GM19351 (cell line): ENCODE measurements around the gene UCP2.

Experiments used
- ATAC-seq: cut with Tn5 transposase; IDR thresholded peaks from one replicate; pipeline ENCODE4 v1.9.1; 2021; ENCODE audit warnings: mild to moderate bottlenecking, moderate library complexity; ENCODE audit not compliant: unreplicated experiment

UCP2 gene, protein sequence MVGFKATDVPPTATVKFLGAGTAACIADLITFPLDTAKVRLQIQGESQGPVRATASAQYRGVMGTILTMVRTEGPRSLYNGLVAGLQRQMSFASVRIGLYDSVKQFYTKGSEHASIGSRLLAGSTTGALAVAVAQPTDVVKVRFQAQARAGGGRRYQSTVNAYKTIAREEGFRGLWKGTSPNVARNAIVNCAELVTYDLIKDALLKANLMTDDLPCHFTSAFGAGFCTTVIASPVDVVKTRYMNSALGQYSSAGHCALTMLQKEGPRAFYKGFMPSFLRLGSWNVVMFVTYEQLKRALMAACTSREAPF

GRCh38 chr11:73982595-73982989, at the start of gene UCP2:
Gene UCP2 (minus strand): TSS chr11:73982843. CDS start chr11:73978378, 4,465 bp downstream.
- peak; percentile 47 for ATAC-seq

- no peak for ATAC-seq
These were observed 48.4 kb upstream of the UCP2 start for GRCh38 chr11:74030723-74031676.

DNA sequence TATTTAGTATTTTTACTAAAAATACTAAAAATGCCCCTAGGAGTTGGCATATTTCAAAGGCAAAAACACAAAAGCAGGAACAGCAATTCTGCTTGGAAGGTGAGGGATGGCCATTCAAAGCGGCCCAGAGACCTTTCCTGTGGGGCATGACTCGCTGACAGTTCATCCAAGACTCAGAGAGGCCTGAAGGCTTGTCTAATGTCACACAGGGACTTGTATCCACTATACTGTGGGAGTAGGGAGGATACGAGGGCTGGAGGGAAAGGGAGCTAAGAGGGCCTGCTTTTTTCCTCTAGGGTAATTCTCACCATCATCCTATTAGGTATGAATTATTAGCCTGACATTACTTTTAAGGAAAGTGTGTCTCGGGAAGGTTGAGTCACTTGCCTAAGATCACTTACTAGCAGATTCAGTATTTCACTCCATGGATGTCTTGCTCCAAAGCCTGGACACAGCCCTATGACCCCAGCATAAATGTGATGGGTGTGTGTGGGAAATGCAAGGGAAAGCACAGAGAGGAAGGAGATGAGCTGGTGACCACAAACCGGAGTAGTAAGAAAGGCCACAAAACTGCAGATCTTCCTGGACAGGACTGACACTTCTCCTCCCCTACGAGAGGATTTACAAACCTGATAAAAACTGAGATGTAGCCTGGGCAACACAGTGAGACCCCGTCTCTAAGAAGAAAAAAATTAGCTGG, 43.0 kb upstream of the UCP2 start:
- ATAC-seq, result no peak

- no peak for ATAC-seq
These were observed 41.8 kb upstream of the UCP2 start for GRCh38 chr11:74024261-74025029.

DNA sequence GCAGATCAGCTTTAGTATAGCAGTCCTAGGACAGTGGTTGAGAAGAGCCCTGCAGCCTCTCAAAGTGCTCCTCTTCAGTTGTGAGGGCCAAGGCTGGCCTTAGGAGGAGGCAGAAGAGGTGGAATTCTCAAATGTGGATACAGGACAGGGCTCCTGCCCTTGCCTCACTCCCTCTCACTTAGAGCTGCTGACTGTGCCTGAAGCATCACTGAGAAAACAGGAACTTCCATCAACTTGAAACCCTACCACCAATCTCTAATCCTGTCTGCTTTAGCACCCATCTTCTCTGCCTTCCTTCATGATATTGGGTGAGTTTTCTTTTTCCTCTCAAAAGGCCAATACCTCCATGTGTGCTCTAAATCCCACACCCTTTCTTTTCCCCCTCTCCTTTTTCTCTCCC, 40.6 kb upstream of the UCP2 start:
- no peak for ATAC-seq

GRCh38 chr11:74022546-74022945, 39.9 kb upstream of the UCP2 start:
- ATAC-seq, result no peak

DNA sequence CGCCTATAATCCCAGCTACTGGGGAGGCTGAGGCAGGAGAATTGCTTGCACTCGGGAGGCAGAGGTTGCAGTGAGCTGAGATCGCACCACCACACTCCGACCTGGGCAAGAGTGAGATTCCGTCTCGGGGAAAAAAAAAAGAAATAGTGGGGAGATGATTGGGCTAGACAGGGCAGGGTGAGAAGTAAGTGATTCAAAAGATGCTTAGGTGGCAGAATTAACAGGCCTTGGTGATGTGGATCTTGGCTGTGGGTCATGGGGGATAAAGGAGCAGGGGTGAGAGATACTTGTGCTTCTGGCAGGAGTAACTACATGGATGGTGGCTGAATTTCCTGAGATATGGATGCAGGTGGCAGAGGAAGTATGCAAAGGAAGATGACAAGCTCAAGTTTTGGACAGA, 39.4 kb upstream of the UCP2 start:
- ATAC-seq, result no peak

- peak; percentile 48 for ATAC-seq
These were observed 37.9 kb upstream of the UCP2 start for GRCh38 chr11:74020539-74020938.

GRCh38 chr11:74019860-74020259, 37.2 kb upstream of the UCP2 start:
- ATAC-seq, result no peak

GRCh38 chr11:74019104-74019738, 36.6 kb upstream of the UCP2 start:
- ATAC-seq, result no peak

- ATAC-seq, result no peak
These were observed 35.8 kb upstream of the UCP2 start for GRCh38 chr11:74018331-74019005.

DNA sequence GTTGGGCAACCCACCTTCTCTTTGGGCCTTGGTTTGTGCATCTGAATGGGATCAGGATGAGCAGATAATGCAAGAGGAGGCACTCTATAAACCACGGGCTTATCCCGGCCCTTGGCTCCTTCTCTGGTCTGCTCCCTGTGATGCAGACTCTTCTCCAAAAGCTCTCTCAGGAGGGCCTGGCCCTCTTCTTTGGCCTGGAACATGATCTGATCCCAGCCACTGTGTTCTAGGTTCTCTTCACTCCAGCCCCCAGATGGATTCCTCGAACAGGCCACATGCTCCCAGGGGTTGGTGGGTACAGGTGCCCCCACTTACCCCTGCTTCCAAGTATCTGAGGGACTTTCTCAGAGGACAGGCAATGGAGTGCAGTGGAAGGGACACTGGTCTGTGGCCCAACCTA, 35.0 kb upstream of the UCP2 start:
- no peak for ATAC-seq

- ATAC-seq, result no peak
These were observed 33.5 kb upstream of the UCP2 start for GRCh38 chr11:74015919-74016684.

GRCh38 chr11:74014880-74015279, 32.2 kb upstream of the UCP2 start:
- no peak for ATAC-seq

DNA sequence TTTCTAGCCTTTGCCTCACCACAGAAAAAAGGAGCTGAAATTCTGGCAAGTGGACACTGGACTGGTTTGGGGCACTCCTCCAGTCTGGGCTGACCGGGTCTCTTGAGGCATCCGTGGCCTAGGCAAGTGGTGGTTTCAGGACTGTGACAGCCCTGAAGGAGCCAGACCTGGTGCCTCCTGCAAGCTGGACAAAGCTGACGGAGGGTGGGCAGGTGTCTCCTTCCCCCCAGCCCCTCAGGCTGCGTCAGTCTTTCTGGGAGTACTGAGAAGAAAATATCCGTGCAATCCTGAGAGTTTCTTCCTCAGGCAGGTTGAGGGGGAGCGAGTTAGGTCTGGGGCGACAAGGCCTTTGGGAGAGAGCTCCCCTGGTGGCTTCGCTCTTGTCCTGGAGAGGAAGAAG, 30.5 kb upstream of the UCP2 start:
- no peak for ATAC-seq

- no peak for ATAC-seq
These were observed 29.6 kb upstream of the UCP2 start for GRCh38 chr11:74012074-74012809.

GRCh38 chr11:74011360-74012073, 28.9 kb upstream of the UCP2 start:
- ATAC-seq, result peak; percentile 78
